HG03442 (cell line): ENCODE data around the gene KIAA0040.
A peak's percentile ranks its signal among the peaks of the same experiment; 100 is the strongest.

Experiments
- ATAC-seq: cut with Tn5 transposase; IDR thresholded peaks from one replicate; pipeline ENCODE4 v1.9.1; 2021; ENCODE audit warnings: mild to moderate bottlenecking, moderate library complexity; ENCODE audit not compliant: unreplicated experiment

KIAA0040 gene

GRCh38 chr1:175145899-175146528 lies 46.6 kb downstream of the KIAA0040 start:
- no peak for ATAC-seq

- ATAC-seq, result no peak
Measured at GRCh38 chr1:175138579-175138978, 54.0 kb downstream of the KIAA0040 start.

- no peak for ATAC-seq
Measured at GRCh38 chr1:175137369-175137768, 55.2 kb downstream of the KIAA0040 start.

GRCh38 chr1:175136246-175136645 lies 56.3 kb downstream of the KIAA0040 start:
- no peak for ATAC-seq

- no peak for ATAC-seq
Measured at GRCh38 chr1:175134500-175134899, 58.1 kb downstream of the KIAA0040 start.

- ATAC-seq, result peak; percentile 50
Measured at GRCh38 chr1:175133673-175134435, 58.7 kb downstream of the KIAA0040 start.

GRCh38 chr1:175132436-175132835 lies 60.1 kb downstream of the KIAA0040 start:
- ATAC-seq, result no peak

- ATAC-seq, result no peak
Measured at GRCh38 chr1:175131095-175131494, 61.5 kb downstream of the KIAA0040 start.

GRCh38 chr1:175130649-175131045 lies 61.9 kb downstream of the KIAA0040 start:
- ATAC-seq, result no peak

GRCh38 chr1:175129997-175130648 lies 62.5 kb downstream of the KIAA0040 start:
- ATAC-seq, result no peak

GRCh38 chr1:175129644-175129996 lies 63.0 kb downstream of the KIAA0040 start:
- no peak for ATAC-seq

- ATAC-seq, result no peak
Measured at GRCh38 chr1:175129182-175129581, 63.4 kb downstream of the KIAA0040 start.

- ATAC-seq, result no peak
Measured at GRCh38 chr1:175128523-175128922, 64.1 kb downstream of the KIAA0040 start.

- ATAC-seq, result no peak
Measured at GRCh38 chr1:175127565-175127964, 65.0 kb downstream of the KIAA0040 start.

GRCh38 chr1:175126347-175126746 lies 66.2 kb downstream of the KIAA0040 start:
- ATAC-seq, result no peak

GRCh38 chr1:175124861-175125260 lies 67.7 kb downstream of the KIAA0040 start:
- no peak for ATAC-seq

GRCh38 chr1:175120511-175120910 lies 72.1 kb downstream of the KIAA0040 start:
- ATAC-seq, result no peak

GRCh38 chr1:175118375-175119367 lies 73.9 kb downstream of the KIAA0040 start:
- ATAC-seq, result peak; percentile 51

- no peak for ATAC-seq
Measured at GRCh38 chr1:175116903-175117302, 75.7 kb downstream of the KIAA0040 start.

- no peak for ATAC-seq
Measured at GRCh38 chr1:175116210-175116798, 76.3 kb downstream of the KIAA0040 start.
